HG03103 (cell line): Measurements from ENCODE around the gene LAMC2.
"Not testable (repeated sequence)": the region's sequence is repeated elsewhere in the genome, so short reads cannot be mapped to it uniquely, and the experiment has no call there.

ENCODE experiments used
- ATAC-seq: cut with Tn5 transposase; IDR thresholded peaks from one replicate; pipeline ENCODE4 v1.9.1; 2021; ENCODE audit warnings: low read depth; ENCODE audit not compliant: unreplicated experiment

Gene LAMC2

DNA sequence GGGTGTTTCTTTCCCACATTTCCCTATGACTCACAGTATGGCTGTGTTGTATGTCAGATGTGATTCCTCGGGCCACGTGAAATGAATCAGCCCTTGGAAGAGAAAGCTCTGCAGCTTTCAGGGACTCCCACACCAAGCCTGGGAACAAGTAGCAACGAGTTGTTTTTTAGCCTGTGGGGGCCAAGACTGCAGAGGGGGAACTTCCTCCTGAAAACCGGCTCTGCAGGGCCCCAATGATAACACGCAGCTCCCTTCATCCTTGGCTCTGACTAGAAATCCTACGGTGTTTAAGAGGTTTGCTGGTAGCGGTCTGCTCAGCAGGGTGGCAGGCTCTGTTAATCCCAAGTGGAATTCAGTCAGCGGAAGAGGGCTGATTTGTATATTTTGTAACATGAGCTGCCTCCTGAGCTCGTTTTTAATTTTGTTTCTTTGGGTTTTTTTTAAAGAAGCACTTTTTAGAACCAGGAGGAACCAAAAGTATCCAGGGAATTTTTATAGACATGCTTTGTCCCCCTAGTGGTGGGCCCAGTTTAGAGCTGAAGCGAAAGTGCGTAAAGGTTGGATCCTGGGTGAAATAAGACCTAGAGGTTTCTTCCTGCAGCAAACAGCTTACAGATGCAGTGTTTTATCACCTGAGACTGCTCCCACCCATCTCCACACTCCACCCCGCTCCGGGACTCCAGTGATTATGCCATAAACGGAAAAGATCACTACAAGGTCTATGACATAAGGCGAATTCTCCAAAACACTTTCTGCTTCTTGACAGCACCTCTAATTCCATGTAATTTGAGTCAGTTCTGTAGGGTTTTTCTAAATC lies 48.8 kb downstream of the LAMC2 start:
- ATAC-seq = no peak

DNA sequence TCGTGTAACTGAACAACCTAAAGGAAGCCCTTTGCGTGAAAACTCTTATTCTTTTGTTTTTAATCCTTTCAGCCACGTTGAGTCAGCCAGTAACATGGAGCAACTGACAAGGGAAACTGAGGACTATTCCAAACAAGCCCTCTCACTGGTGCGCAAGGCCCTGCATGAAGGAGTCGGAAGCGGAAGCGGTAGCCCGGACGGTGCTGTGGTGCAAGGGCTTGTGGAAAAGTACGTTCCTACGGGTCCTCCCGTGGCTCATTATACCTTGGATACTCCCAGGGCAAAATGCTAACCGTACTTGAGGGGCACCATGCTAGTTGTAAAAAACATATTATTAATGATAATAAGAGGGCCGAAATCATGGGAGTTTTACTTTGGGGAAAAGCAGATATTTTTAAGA lies 49.4 kb downstream of the LAMC2 start:
- no peak for ATAC-seq

DNA sequence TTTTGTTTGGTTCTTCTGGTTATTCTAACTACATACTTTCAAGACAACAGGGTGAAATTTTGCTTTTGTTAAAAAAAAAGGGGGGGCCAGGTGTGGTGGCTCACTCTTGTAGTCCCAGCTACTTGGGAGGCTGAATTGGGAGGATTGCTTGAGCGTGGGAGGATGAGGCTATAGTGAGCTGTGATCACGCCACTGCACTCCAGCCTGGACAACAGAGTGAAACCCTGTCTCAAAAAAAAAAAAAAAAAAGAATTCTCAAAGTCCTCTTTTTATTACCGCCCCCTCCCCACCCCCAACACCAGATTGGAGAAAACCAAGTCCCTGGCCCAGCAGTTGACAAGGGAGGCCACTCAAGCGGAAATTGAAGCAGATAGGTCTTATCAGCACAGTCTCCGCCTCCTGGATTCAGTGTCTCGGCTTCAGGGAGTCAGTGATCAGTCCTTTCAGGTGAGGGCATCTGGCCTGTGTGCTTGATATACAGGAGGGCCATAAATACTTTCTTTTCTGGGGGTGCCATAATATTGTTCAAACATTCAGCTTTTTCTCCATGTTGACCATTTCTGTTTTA lies 50.2 kb downstream of the LAMC2 start:
- no peak for ATAC-seq

DNA sequence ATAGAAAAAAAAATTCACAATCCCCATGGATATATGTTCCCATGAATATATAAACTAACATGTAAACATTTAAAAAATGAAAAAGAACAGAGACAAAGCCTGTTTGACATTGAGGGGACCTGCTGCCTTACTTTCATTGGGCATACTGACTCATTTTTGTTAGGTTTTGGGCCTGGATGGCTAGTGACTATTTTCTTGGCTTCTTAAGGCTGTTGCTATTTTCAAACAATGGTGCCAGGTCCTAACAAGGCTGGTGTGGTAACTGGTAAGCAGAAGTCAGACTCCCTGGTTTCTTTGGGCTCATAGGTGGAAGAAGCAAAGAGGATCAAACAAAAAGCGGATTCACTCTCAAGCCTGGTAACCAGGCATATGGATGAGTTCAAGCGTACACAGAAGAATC lies 51.0 kb downstream of the LAMC2 start:
- no peak for ATAC-seq

DNA sequence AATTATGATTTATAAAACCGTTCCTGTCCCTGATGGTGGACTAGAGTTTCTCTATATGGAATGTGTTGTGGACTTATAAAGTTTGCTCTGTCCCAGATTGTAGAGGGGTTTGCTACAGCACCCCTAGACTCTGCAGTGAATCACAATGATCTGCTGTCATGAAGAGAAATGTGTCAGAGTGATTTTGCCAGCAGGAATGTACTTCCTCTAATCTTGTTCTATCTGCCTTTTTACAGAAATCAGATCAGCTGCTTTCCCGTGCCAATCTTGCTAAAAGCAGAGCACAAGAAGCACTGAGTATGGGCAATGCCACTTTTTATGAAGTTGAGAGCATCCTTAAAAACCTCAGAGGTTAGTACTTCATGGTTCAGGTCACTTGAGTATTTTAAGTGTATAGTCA lies 52.0 kb downstream of the LAMC2 start:
- ATAC-seq = no peak

DNA sequence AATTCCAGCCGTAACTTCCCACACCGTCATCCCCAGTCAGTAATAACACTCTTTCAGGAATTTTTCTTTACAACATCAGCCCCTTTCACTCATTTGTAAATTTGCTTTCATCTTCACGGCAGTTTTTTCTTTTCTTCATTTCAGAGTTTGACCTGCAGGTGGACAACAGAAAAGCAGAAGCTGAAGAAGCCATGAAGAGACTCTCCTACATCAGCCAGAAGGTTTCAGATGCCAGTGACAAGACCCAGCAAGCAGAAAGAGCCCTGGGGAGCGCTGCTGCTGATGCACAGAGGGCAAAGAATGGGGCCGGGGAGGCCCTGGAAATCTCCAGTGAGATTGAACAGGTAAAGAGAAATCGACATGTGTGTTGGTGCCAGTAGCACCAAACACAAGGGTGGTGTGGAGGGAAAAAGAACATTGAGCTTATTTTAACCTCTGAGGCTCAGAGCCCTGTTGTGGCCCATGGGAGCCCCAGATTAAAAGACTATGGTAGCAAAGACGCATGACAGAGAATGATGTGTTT lies 53.2 kb downstream of the LAMC2 start:
- ATAC-seq = no peak

DNA sequence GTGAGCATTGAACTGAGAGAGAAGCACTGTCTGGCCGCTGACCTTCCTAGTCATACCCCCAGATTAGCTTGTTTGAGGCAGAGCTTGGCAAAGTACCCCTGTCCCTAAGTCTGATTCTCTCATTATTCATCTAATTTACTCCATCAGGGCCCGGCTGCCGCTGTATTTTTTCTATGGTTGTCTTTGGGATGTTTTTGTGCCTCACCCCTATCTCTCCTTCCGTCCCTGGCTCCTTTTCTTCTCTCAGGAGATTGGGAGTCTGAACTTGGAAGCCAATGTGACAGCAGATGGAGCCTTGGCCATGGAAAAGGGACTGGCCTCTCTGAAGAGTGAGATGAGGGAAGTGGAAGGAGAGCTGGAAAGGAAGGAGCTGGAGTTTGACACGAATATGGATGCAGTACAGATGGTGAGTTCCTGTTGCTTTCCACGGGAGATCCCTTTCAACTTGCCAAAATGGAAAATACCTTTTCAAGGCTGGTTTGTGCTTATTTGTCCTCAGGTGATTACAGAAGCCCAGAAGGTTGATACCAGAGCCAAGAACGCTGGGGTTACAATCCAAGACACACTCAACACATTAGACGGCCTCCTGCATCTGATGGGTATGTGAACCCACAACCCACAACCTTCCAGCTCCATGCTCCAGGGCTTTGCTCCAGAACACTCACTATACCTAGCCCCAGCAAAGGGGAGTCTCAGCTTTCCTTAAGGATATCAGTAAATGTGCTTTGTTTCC lies 53.9 kb downstream of the LAMC2 start:
- no peak for ATAC-seq

DNA sequence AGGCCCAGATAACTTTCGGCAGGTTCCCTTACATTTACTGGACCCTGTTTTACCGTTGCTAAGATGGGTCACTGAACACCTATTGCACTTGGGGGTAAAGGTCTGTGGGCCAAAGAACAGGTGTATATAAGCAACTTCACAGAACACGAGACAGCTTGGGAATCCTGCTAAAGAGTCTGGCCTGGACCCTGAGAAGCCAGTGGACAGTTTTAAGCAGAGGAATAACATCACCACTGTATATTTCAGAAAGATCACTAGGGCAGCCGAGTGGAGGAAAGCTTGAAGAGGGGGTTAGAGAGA lies 54.4 kb downstream of the LAMC2 start:
- ATAC-seq = no peak

DNA sequence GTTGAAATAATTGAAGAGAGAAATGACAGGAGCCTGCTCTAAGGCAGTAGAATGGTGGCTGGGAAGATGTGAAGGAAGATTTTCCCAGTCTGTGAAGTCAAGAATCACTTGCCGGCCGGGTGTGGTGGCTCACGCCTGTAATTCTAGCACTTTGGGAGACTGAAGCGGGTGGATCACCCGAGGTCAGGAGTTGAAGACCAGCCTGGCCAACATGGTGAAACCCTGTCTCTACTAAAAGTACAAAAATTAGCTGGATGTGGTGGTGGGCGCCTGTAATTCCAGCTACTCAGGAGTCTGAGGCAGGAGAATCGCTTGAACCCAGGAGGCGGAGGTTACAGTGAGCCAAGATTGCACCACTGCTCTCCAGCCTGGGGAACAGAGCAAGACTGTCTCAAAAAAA lies 54.8 kb downstream of the LAMC2 start:
- ATAC-seq = not testable (repeated sequence)

DNA sequence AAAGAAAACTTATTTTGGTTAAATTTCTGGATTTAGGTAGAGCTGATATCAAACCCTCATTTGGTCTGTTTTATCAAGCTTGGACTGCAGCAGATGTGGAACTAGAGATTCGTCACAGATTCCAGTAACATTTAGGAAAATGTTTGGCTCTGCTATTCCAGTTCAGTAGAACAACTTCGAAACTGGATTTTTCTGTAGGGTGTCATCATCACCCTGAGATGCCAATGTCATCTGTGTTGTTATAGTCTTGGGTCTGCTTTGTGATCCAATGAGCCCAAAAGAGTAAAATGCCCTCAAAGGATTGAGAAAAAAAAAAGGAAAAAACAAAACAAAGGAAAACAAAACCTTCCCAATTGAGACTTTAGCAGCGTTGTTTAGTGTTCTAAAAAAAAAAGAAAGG lies 55.4 kb downstream of the LAMC2 start:
- ATAC-seq = no peak

DNA sequence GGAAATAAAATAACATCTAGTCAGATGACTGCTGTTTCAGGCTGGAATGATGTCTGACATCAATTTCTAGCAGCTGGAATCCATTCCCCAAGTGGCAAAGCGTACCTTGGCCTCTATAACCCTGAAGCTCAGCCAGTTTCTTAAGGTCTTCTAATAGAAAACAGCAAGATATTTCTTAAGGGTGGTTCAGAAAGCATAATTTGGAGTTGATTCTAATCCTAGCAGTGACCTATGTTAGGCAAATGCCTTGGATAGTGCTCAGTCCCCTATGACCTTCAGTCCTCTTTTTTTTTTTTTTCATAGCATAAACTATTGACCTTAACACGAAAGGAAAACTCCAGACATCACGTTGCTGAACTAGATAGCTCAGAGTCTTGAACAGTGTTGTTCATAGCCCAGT lies 56.5 kb downstream of the LAMC2 start:
- no peak for ATAC-seq

DNA sequence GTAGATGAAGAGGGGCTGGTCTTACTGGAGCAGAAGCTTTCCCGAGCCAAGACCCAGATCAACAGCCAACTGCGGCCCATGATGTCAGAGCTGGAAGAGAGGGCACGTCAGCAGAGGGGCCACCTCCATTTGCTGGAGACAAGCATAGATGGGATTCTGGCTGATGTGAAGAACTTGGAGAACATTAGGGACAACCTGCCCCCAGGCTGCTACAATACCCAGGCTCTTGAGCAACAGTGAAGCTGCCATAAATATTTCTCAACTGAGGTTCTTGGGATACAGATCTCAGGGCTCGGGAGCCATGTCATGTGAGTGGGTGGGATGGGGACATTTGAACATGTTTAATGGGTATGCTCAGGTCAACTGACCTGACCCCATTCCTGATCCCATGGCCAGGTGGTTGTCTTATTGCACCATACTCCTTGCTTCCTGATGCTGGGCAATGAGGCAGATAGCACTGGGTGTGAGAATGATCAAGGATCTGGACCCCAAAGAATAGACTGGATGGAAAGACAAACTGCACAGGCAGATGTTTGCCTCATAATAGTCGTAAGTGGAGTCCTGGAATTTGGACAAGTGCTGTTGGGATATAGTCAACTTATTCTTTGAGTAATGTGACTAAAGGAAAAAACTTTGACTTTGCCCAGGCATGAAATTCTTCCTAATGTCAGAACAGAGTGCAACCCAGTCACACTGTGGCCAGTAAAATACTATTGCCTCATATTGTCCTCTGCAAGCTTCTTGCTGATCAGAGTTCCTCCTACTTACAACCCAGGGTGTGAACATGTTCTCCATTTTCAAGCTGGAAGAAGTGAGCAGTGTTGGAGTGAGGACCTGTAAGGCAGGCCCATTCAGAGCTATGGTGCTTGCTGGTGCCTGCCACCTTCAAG lies 57.3 kb downstream of the LAMC2 start:
- no peak for ATAC-seq

DNA sequence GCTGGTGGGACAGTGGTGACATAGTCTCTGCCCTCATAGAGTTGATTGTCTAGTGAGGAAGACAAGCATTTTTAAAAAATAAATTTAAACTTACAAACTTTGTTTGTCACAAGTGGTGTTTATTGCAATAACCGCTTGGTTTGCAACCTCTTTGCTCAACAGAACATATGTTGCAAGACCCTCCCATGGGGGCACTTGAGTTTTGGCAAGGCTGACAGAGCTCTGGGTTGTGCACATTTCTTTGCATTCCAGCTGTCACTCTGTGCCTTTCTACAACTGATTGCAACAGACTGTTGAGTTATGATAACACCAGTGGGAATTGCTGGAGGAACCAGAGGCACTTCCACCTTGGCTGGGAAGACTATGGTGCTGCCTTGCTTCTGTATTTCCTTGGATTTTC lies 58.4 kb downstream of the LAMC2 start:
- no peak for ATAC-seq

DNA sequence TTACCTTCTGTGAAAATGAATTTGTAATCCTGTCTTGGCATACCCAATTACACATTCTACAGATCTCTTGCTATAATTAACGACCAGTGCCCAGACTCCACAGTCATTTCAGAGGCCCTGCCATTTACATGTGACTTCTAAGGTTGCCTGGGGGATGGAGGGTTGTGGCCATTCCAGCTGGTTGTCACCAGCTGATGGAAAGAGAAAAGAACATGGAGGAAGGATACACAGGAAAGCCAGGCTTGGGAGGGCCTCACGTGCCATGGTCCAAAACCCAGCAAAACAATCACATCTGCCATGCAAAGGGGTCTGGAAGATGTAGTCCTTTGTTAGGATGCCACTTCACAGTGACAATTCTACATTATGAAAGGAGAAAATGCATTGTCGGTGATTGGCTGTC lies 59.3 kb downstream of the LAMC2 start:
- ATAC-seq = no peak

DNA sequence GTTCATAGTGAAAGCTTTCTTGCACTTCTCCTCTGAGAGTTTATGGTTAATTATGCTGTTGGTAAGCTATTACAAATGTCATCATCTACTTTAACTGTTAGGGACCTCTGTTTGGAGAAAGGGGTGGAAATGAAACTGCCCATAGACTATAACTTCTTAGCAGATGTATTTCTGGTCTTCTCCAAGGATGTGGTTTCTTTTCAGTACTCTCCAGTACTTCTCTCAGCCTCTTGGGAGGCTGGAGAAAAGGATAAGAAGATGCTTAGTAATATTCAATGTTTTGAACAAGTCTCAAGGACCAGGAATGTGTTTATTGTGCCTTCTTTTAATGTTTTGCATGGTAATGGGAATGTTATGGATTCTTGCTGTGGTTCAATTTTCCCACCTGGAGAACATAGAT lies 60.4 kb downstream of the LAMC2 start:
- no peak for ATAC-seq

DNA sequence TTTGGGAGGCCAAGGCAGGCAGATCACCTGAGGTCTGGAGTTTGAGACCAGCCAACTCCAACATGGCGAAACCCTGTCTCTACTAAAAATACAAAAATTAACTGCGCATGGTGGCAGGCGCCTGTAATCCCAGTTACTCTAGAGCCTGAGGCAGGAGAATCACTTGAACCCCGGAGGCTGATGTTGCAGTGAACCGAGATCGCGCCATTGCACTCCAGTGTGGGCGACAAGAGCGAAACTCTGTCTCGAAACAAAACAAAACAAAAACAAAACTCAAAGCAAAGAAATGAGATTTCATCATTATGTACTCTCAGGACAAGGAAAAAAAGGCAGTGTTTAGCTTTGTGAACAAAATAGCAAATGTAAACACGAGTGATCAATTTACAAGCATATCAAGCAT lies 61.0 kb downstream of the LAMC2 start:
- no peak for ATAC-seq

DNA sequence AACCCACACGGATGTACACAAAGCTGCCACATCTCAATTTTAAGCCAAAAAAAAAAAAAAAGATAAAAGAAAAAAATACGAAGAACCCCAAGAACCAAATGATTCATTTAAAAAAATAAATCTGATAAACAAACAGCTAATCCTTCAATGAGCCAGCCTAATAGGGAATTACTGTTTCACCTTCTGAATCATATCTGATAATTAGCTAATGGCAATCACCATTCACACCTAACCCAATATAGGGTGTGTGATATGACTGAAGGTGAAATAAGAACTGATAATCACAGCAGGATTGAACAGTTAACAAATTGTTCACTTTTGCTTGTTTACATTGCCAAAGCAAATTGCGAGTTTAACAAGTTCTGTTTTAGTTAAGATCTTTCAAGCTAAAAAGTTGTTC lies 61.4 kb downstream of the LAMC2 start:
- no peak for ATAC-seq

DNA sequence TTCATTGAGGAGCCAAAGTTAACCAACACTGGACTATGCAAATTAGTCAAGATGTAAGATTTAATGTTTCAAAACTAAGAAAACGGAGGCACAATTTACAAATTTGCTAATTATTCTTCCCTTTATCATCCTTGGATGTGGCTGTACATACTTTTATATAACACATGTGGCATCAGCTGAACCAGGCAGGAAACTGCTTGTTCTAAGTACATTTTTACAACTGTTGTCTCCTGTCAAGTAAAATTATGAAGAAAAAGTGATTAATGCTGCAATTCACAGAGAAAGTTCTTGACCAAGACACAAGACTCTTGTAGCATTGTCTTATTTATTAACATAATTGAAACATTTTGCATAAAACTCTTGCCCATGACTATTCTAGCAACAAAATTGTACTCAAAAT lies 61.9 kb downstream of the LAMC2 start:
- ATAC-seq = no peak

DNA sequence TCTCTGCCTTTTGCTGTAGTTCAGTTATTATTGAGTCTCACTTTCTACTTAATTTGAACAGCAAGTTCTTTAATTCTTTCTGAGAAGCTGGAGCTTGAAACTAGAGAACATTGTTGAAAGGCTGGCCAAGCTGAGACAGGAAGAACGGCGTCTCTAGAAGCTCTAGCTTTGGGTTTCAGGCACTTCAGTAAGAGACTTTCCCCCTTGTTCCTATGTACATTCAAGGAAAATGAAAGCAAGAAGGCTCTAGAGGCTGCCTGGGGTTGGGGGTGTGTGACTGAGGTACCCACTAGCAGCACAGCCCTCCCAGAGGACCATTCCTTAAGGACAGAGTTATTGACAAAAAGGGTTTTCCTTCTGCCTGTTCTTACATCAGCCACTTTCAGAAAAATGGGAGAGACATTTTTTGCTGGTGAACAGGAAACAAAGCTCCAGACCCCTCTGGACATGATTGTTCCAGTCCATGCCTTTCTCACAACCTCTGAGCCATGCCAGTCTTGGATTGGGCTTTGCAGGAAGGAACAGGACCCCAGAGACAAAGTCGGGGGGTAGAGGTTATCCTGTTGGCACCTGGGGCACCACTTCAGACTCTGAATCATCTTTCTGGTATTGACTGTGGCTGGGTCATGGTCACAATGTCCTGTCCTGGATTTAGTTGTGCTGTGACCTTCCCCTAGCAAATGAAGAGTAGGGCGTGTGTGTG lies 63.1 kb downstream of the LAMC2 start:
- ATAC-seq = no peak

DNA sequence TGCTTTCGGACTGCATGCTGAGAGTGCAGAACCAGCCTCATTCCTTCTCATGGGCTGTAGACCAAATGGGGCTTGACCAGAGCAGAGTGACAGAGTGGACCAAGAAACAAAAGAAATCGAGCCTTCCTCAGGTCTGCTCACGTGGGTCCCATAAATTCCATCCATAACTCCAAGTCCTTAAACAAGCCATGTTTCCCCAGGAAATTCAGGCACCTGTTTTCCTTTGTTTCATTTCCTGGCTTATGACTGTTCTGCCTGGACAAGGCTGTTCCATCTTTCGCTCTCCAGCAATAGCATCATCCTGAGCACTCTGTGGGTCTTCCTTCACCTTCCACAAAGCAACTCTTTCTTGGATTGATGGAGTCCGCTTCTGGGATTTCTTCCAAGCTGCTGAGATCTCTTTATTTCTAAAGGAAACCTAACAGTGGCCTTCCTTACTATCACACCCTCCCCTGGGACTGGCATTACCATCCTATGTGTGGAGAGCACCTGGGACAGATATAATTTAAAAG lies 63.9 kb downstream of the LAMC2 start:
- ATAC-seq = no peak
